Cardiac muscle cell (in vitro differentiated cells and primary cell): Measurements from ENCODE around the gene MVD. TPM values are rescaled to one million over a fixed set of nuclear protein-coding genes. Genes with fewer than 3 reads are reported as not detected.

ENCODE experiments used
- DNase-seq, 2 donors: peaks; one replicate each; pipeline versions ENCODE4 v3.0.0 to v3.0.0-alpha.2; 2010 to 2017; ENCODE audit warnings: low read depth in 1 of 2, low spot score in 1 of 2
- H3K27ac ChIP-seq: fragments of 200-600 bp; sonication (generic); 2 replicates; pipeline ENCODE4 v1.5.1; 2016
- H3K27me3 ChIP-seq: fragments of 200-600 bp; sonication (generic); 2 replicates; pipeline ENCODE4 v1.6.0; 2016; ENCODE audit warnings: control low read depth
- H3K36me3 ChIP-seq: fragments of 200-600 bp; sonication (generic); 2 replicates; pipeline ENCODE4 v1.5.1; 2016; ENCODE audit warnings: control low read depth
- H3K4me1 ChIP-seq: fragments of 200-600 bp; sonication (generic); 2 replicates; pipeline ENCODE4 v1.8.1; 2017; ENCODE audit warnings: low read depth, mild to moderate bottlenecking, mixed run types
- H3K4me3 ChIP-seq: fragments of 200-600 bp; sonication (generic); 2 replicates; pipeline ENCODE4 v1.5.1; 2016; ENCODE audit warnings: mild to moderate bottlenecking
- H3K9me3 ChIP-seq: fragments of 200-600 bp; sonication (generic); 2 replicates; pipeline ENCODE4 v1.5.1; 2017; ENCODE audit warnings: low read depth, mild to moderate bottlenecking, control low read depth
- CTCF ChIP-seq: IDR thresholded peaks from 2 replicates; pipeline ENCODE4 v1.5.1; 2012; ENCODE audit warnings: low read depth, mild to moderate bottlenecking, low read length
- polyA plus RNA-seq: library from polyadenylated mRNA; unstranded; fragments of >200 nt; fragmentation: Nextera tagmentation; extraction: Ambion mirVana; gene quantifications from 2 replicates; pipeline ENCODE4 v1.2.1, GENCODE V29; 2016
- total RNA-seq: library from RNA; depleted of rRNA; stranded (reverse); fragments of >200 nt; gene quantifications from 2 replicates; pipeline ENCODE4 v1.2.3, GENCODE V29; 2016

The MVD gene
- total and polyA plus RNA-seq, 2 experiments from 2014 or later: 65.0 to 192 TPM

GRCh38 chr16:88622866-88623265 is 40.0 kb downstream of the MVD start:
- H3K4me3 ChIP-seq: no peak overlapping the region
- TF ChIP-seq CTCF: no peak
- H3K36me3 ChIP-seq: peaks cover 26% of the 10 kb centered on the region
- H3K27me3 ChIP-seq: no peaks in the 10 kb centered on the region
- H3K9me3 ChIP-seq: no peaks in the 10 kb centered on the region
- peaks cover 3% of the 10 kb centered on the region for H3K4me1 ChIP-seq
- no peak overlapping the region for H3K27ac ChIP-seq
- no peak for DNase-seq

- DNase-seq: no peak
These were observed 40.8 kb downstream of the MVD start for GRCh38 chr16:88622125-88622524.

DNA sequence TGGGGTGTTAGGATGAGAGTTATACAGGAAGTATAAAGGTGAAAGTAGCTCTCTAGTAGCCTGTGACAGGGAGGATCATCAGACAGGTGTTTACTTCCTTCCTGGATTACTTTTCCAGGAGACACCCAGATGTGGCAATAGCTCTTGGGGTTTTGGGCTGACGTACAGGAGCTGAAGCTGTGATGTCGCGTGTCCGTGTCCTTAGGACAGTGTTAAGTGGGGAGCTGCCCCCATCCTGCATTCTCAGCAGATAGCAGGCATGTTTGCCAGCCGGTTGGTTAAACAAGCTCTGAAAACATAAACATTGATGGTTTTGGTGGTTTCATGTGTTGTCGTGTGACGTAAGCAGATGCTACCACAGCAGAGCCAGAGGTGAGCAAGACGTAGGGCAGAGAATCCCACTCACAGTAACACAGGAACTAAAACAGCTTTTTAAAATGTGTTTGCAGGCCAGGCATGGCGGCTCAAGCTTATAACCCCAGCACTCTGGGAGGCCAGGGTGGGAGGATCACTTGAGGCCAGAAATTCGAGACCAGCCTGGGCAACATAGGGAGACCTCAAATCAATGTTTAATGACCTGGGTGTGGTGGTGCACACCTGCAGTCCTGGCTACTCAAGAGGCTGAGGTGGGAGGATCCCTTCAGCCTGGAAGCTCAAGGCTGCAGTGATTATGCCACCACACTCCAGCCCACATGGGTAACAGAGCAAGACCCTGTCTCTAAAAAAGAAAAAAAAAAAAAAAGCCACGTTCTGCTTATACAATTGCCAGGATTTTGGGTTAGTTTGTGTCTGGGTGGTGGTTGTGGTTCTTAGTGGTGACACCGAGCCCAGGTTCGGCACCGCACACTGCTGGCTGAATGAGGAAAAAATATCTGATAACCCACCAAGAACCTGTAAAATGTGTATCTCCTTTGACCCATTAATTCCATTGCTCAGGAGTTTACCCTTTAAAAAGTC is 42.8 kb downstream of the MVD start:
- DNase-seq: no peak
- H3K27me3 ChIP-seq: no peaks in the 10 kb centered on the region
- H3K4me1 ChIP-seq: peaks cover 3% of the 10 kb centered on the region
- no peaks in the 10 kb centered on the region for H3K9me3 ChIP-seq
- H3K36me3 ChIP-seq: peaks cover 24% of the 10 kb centered on the region
- no peak for TF ChIP-seq CTCF
- no peak overlapping the region for H3K4me3 ChIP-seq
- H3K27ac ChIP-seq: no peak overlapping the region

More at GRCh38 chr16:88622125-88622524, 40.8 kb downstream of the MVD start:
- Histone ChIP-seq H3K36me3 (peaks cover 26% of the 10 kb centered on the region), H3K27me3 (no peaks in the 10 kb centered on the region), H3K4me1 (peaks cover 3% of the 10 kb centered on the region), H3K9me3 (no peaks in the 10 kb centered on the region), H3K4me3 (no peak overlapping the region), H3K27ac (no peak overlapping the region)
- TF ChIP-seq CTCF: no peak

- TF ChIP-seq CTCF: no peak
- peak overlapping the region; percentile 55 for H3K27ac ChIP-seq
These were observed 43.8 kb downstream of the MVD start for GRCh38 chr16:88618956-88619667.

DNA sequence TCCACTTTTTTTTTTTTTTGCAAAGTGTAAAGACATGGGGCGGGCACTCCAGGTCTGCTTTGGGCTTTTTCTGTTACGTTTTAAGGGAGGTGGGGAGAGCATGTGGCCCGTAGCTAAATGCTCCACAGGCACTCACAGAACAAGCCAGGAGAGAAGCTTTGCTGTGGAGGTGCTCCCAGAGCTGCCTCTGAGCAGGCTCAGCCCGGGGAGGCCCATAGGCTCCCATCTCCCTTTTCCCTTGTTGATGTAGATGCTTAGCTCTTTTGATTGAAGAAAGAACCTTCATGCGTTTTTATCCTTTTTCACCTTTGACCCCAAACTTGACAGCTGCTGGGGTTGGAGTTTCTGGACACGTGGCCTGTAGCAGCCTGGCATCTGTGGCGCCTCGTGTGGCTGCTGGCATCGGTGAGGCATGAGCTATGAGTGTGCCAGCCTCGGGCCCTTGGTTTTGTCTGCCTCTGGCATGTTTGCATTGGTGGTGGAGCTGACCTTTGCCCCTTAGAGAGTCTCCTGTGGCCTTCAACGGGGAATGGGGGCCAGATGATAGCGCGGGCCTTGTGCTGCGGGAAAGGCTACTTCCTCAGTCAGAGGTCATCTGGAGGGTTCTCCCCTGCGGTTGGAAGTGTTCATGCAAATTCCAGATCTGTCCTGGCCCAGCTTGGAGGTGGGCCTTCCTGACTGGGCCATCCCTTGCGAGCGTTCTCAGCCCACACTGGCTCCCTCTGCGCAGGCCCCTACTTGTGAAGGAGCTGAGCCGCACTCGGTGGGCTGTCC is 44.5 kb downstream of the MVD start:
- no peaks in the 10 kb centered on the region for H3K27me3 ChIP-seq
- H3K36me3 ChIP-seq: peaks cover 17% of the 10 kb centered on the region
- no peak for DNase-seq
- H3K27ac ChIP-seq: peak overlapping the region; percentile 55
- H3K4me3 ChIP-seq: no peak overlapping the region
- H3K4me1 ChIP-seq: peaks cover 3% of the 10 kb centered on the region
- no peak for TF ChIP-seq CTCF
- no peaks in the 10 kb centered on the region for H3K9me3 ChIP-seq

More at GRCh38 chr16:88618956-88619667, 43.8 kb downstream of the MVD start:
- no peak for DNase-seq
- H3K36me3 ChIP-seq: peaks cover 20% of the 10 kb centered on the region
- no peak overlapping the region for H3K4me3 ChIP-seq
- H3K9me3 ChIP-seq: no peaks in the 10 kb centered on the region
- peaks cover 3% of the 10 kb centered on the region for H3K4me1 ChIP-seq
- H3K27me3 ChIP-seq: no peaks in the 10 kb centered on the region
